Lung (tissue), 12 donors: Measurements from ENCODE around the gene SLC5A6. TPM values are rescaled to one million over a fixed set of nuclear protein-coding genes. Genes with fewer than 3 reads are reported as not detected.

Experiments used
- ATAC-seq: fragments of 200-7000 bp; cut with Tn5 transposase; one replicate; pipeline ENCODE4 v1.9.1; 2020; ENCODE audit warnings: moderate number of reproducible peaks; ENCODE audit not compliant: insufficient read depth, low FRiP score
- DNase-seq, 3 donors: peaks; one replicate each; pipeline ENCODE4 v3.0.0-alpha.2; 2013 to 2017
- H3K27ac ChIP-seq, 2 donors: one replicate each; pipeline ENCODE4 v1.5.1; 2013; ENCODE audit warnings: mild to moderate bottlenecking in 2 of 2, moderate library complexity in 2 of 2, control low read depth in 1 of 2, inconsistent platforms in 1 of 2, low read depth in 1 of 2, low read length in 1 of 2
- H3K27me3 ChIP-seq, 3 donors: one replicate each; pipeline ENCODE4 v1.5.1; 2013; ENCODE audit warnings: low read length in 2 of 3; ENCODE audit not compliant: control insufficient read depth in 3 of 3, insufficient read depth in 3 of 3
- H3K36me3 ChIP-seq, 4 donors: one replicate each; pipeline ENCODE4 v1.5.1; 2013; ENCODE audit warnings: low read length in 4 of 4, mild to moderate bottlenecking in 1 of 4, moderate library complexity in 1 of 4; ENCODE audit not compliant: control insufficient read depth in 4 of 4, insufficient read depth in 4 of 4
- H3K4me1 ChIP-seq, 5 donors: one replicate each; pipeline ENCODE4 v1.5.1; 2013; ENCODE audit warnings: low read length in 5 of 5, mild to moderate bottlenecking in 2 of 5, moderate library complexity in 1 of 5; ENCODE audit not compliant: control insufficient read depth in 5 of 5, insufficient read depth in 5 of 5
- H3K4me3 ChIP-seq: one replicate; pipeline ENCODE4 v1.5.1; 2013; ENCODE audit warnings: mild to moderate bottlenecking, control low read depth, moderate library complexity
- H3K9ac ChIP-seq, 2 donors: one replicate each; pipeline ENCODE4 v1.5.1; 2013; ENCODE audit warnings: low read length in 2 of 2, control low read depth in 1 of 2; ENCODE audit not compliant: insufficient read depth in 1 of 2
- H3K9me3 ChIP-seq, 4 donors: one replicate each; pipeline ENCODE4 v1.5.1; 2013; ENCODE audit warnings: low read length in 3 of 4, mild to moderate bottlenecking in 1 of 4, moderate library complexity in 1 of 4; ENCODE audit not compliant: control insufficient read depth in 4 of 4, insufficient read depth in 3 of 4
- CTCF ChIP-seq: IDR thresholded peaks from 2 replicates; pipeline ENCODE4 v1.5.1; 2012; ENCODE audit warnings: mild to moderate bottlenecking; ENCODE audit errors: control extremely low read depth, extremely low read depth
- WGBS, 2 donors: extraction: QIAGEN DNeasy Blood & Tissue Kit; methylation state at CpG; one replicate each; pipeline ENCODE4 v1.1.7; 2013; 5-methylcytosine and 5-hydroxymethylcytosine counted together
- polyA plus RNA-seq, 2 donors: library from polyadenylated mRNA; stranded (reverse); fragments of 200-250 nt; gene quantifications; one replicate each; pipeline ENCODE4 v1.2.1, GENCODE V29; 2013
- total RNA-seq, 2 donors: library from RNA; depleted of rRNA in 1 of 2; stranded (reverse); fragments of >200 nt in 1 of 2; gene quantifications; one replicate each; pipeline ENCODE4 v1.2.1, GENCODE V29; 2014 to 2021
- donor health status: control.
- donor health status: control.
- donor health status: Bipolar disorder and iron deficiency.
- donor health status: healthy.
- donor health status: DM: yes; HTN: yes; CAD: no.

SLC5A6 gene
- total and polyA plus RNA-seq, 4 donors = 12.1 to 33.1 (median 23.9) TPM

GRCh38 chr2:27150639-27151230 lies 61.3 kb downstream of the SLC5A6 start:
- no peaks in the 10 kb centered on the region for H3K36me3 ChIP-seq
- no peaks in the 10 kb centered on the region for H3K9me3 ChIP-seq
- no peak overlapping the region for H3K4me3 ChIP-seq
- 85 to 88% methylated on average over 8 of the region's 8 CpGs for WGBS, 2 donors
- H3K9ac ChIP-seq = no peak overlapping the region
- H3K4me1 ChIP-seq = no peaks in the 10 kb centered on the region
- H3K27me3 ChIP-seq = no peaks in the 10 kb centered on the region
- no peak for DNase-seq
- no peak for TF ChIP-seq CTCF
- ATAC-seq = no peak
- H3K27ac ChIP-seq = no peak overlapping the region

Other genes with a start within 250 kb of the SLC5A6 start
- gene MAPRE3, start 241.6 kb downstream of the SLC5A6 start, total RNA-seq = 10 to 100 TPM; 10.2 to 34.1 TPM
- 10 to 100 TPM; 20.4 to 41.9 TPM for gene MAPRE3, start 241.6 kb downstream of the SLC5A6 start, polyA plus RNA-seq
- gene TMEM214, start 179.3 kb downstream of the SLC5A6 start, total RNA-seq = 10 to 100 TPM; 34.3 to 99.2 TPM
- 10 to 100 TPM; 56.7 to 62.5 TPM for gene TMEM214, start 179.3 kb downstream of the SLC5A6 start, polyA plus RNA-seq
- gene AGBL5, start 160.6 kb downstream of the SLC5A6 start, total RNA-seq = 10 to 100 TPM; 17.3 to 22.3 TPM
- gene AGBL5, start 160.6 kb downstream of the SLC5A6 start, polyA plus RNA-seq = 10 to 100 TPM in 1 of 2 donors, 1 to 10 TPM in 1; 8.6 to 11.6 TPM
- 100 to 1,000 TPM; 164 to 238 TPM for gene OST4, start 140.6 kb downstream of the SLC5A6 start, total RNA-seq
- 100 to 1,000 TPM; 379 to 577 TPM for gene OST4, start 140.6 kb downstream of the SLC5A6 start, polyA plus RNA-seq
- gene EMILIN1, start 133.7 kb downstream of the SLC5A6 start, total RNA-seq = 100 to 1,000 TPM in 1 of 2 donors, 10 to 100 TPM in 1; 88.4 to 163 TPM
- 10 to 100 TPM; 74.1 to 98.6 TPM for gene EMILIN1, start 133.7 kb downstream of the SLC5A6 start, polyA plus RNA-seq
- gene KHK, start 125.5 kb downstream of the SLC5A6 start, total RNA-seq = 1 to 10 TPM; 1.6 to 7.6 TPM
- 1 to 10 TPM; 3.1 to 4.2 TPM for gene KHK, start 125.5 kb downstream of the SLC5A6 start, polyA plus RNA-seq
- gene CGREF1, start 93.1 kb downstream of the SLC5A6 start, total RNA-seq = under 1 TPM; 0.57 to 0.89 TPM
- under 1 TPM; 0.55 to 0.80 TPM for gene CGREF1, start 93.1 kb downstream of the SLC5A6 start, polyA plus RNA-seq
- under 1 TPM; 0.11 to 0.74 TPM for gene ABHD1, start 88.5 kb downstream of the SLC5A6 start, total RNA-seq
- under 1 TPM; 0.08 to 0.16 TPM for gene ABHD1, start 88.5 kb downstream of the SLC5A6 start, polyA plus RNA-seq
- gene PREB, start 77.6 kb downstream of the SLC5A6 start, total RNA-seq = 10 to 100 TPM; 30.2 to 56.8 TPM
- gene PREB, start 77.6 kb downstream of the SLC5A6 start, polyA plus RNA-seq = 10 to 100 TPM; 25.8 to 66.8 TPM
- not detected for gene PRR30, start 72.9 kb downstream of the SLC5A6 start, total RNA-seq
- gene PRR30, start 72.9 kb downstream of the SLC5A6 start, polyA plus RNA-seq = not detected
- under 1 TPM in 1 of 2 donors, not detected in 1; 0.18 TPM for gene TCF23, start 63.3 kb downstream of the SLC5A6 start, total RNA-seq
- under 1 TPM; 0.01 to 0.04 TPM for gene TCF23, start 63.3 kb downstream of the SLC5A6 start, polyA plus RNA-seq
- gene ATRAID, start 227 bp downstream of the SLC5A6 start, total RNA-seq = 100 to 1,000 TPM in 1 of 2 donors, 10 to 100 TPM in 1; 90.0 to 107 TPM
- 100 to 1,000 TPM; 136 to 204 TPM for gene ATRAID, start 227 bp downstream of the SLC5A6 start, polyA plus RNA-seq
- 10 to 100 TPM; 18.3 to 42.0 TPM for gene CAD, start 5.1 kb upstream of the SLC5A6 start, total RNA-seq
- 10 to 100 TPM; 10.9 to 19.4 TPM for gene CAD, start 5.1 kb upstream of the SLC5A6 start, polyA plus RNA-seq
- under 1 TPM; 0.31 to 0.77 TPM for gene SLC30A3, start 50.8 kb upstream of the SLC5A6 start, total RNA-seq
- under 1 TPM; 0.11 to 0.37 TPM for gene SLC30A3, start 50.8 kb upstream of the SLC5A6 start, polyA plus RNA-seq
- gene DNAJC5G, start 63.2 kb upstream of the SLC5A6 start, total RNA-seq = not detected
- gene DNAJC5G, start 63.2 kb upstream of the SLC5A6 start, polyA plus RNA-seq = not detected
- under 1 TPM; 0.09 to 0.48 TPM for gene TRIM54, start 70.2 kb upstream of the SLC5A6 start, total RNA-seq
- gene TRIM54, start 70.2 kb upstream of the SLC5A6 start, polyA plus RNA-seq = under 1 TPM; 0.10 to 0.16 TPM
- 1 to 10 TPM in 1 of 2 donors, under 1 TPM in 1; 0.34 to 2.0 TPM for gene UCN, start 96.2 kb upstream of the SLC5A6 start, total RNA-seq
- gene UCN, start 96.2 kb upstream of the SLC5A6 start, polyA plus RNA-seq = 1 to 10 TPM in 1 of 2 donors, under 1 TPM in 1; 0.76 to 2.0 TPM
- 100 to 1,000 TPM in 1 of 2 donors, 10 to 100 TPM in 1; 42.1 to 103 TPM for gene MPV17, start 110.8 kb upstream of the SLC5A6 start, total RNA-seq
- gene MPV17, start 110.8 kb upstream of the SLC5A6 start, polyA plus RNA-seq = 100 to 1,000 TPM in 1 of 2 donors, 10 to 100 TPM in 1; 94.5 to 224 TPM
- 10 to 100 TPM; 46.4 to 61.8 TPM for gene GTF3C2, start 144.5 kb upstream of the SLC5A6 start, total RNA-seq
- gene GTF3C2, start 144.5 kb upstream of the SLC5A6 start, polyA plus RNA-seq = 10 to 100 TPM; 28.7 to 41.0 TPM
- 10 to 100 TPM; 19.6 to 37.3 TPM for gene EIF2B4, start 158.1 kb upstream of the SLC5A6 start, total RNA-seq
- gene EIF2B4, start 158.1 kb upstream of the SLC5A6 start, polyA plus RNA-seq = 10 to 100 TPM; 37.3 to 55.4 TPM
- gene SNX17, start 158.3 kb upstream of the SLC5A6 start, total RNA-seq = 100 to 1,000 TPM in 1 of 2 donors, 10 to 100 TPM in 1; 65.8 to 129 TPM
- gene SNX17, start 158.3 kb upstream of the SLC5A6 start, polyA plus RNA-seq = 100 to 1,000 TPM in 1 of 2 donors, 10 to 100 TPM in 1; 68.4 to 123 TPM
- 10 to 100 TPM in 1 of 2 donors, 1 to 10 TPM in 1; 8.0 to 21.1 TPM for gene ZNF513, start 168.5 kb upstream of the SLC5A6 start, total RNA-seq
- gene ZNF513, start 168.5 kb upstream of the SLC5A6 start, polyA plus RNA-seq = 10 to 100 TPM; 21.6 to 22.2 TPM
- 10 to 100 TPM; 45.9 to 66.0 TPM for gene PPM1G, start 197.3 kb upstream of the SLC5A6 start, total RNA-seq
- gene PPM1G, start 197.3 kb upstream of the SLC5A6 start, polyA plus RNA-seq = 10 to 100 TPM; 57.5 to 76.2 TPM
- gene NRBP1, start 216.4 kb upstream of the SLC5A6 start, total RNA-seq = 10 to 100 TPM; 80.3 to 93.6 TPM
- 10 to 100 TPM; 46.8 to 79.4 TPM for gene NRBP1, start 216.4 kb upstream of the SLC5A6 start, polyA plus RNA-seq
- gene KRTCAP3, start 230.1 kb upstream of the SLC5A6 start, total RNA-seq = 10 to 100 TPM; 13.6 to 37.9 TPM
- 10 to 100 TPM; 37.4 to 50.2 TPM for gene KRTCAP3, start 230.1 kb upstream of the SLC5A6 start, polyA plus RNA-seq